ENCODE results near the gene ABLIM1. TPM values are rescaled to one million over a fixed set of nuclear protein-coding genes. Genes with fewer than 3 reads are reported as not detected.

The ABLIM1 gene
- total and polyA plus RNA-seq, 2 experiments from 2014 or later: 21.9 to 45.1 TPM

DNA sequence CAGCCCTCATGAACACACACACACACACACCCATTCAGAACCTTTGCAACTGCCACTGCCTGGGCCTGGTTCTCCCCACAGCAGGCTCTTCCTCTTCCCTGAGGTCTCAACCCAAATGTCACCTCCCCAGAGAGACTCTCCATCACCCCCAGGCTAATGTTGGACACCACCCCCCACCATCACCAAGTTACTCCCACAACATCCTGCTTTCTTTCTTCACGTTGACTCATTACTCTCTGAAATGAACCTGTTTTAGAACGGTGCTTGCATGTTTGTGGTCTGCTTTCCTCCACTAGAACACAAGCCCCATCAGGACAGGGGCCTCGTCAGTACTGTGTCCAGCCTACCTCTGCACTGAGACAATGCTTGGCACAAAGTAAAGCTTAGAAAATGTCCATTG is 269.8 kb downstream of the ABLIM1 start:
- no peaks in the 10 kb centered on the region for H3K27me3 ChIP-seq (ENCODE audit: insufficient read depth)
- 0 out of 2 replicates have a peak, but pooled peaks cover 4% of the 10 kb centered on the region for H3K9me2 ChIP-seq (ENCODE audit: insufficient read depth)
- H3K4me3 Mint-ChIP-seq: no peak overlapping the region
- no peaks in the 10 kb centered on the region for H3K36me3 Mint-ChIP-seq (ENCODE audit: low read depth)
- no peaks in the 10 kb centered on the region for H3F3A ChIP-seq (replicated peaks; ENCODE audit: low read depth)
- DNase-seq (ENCODE audit: low spot score) (no peak), ATAC-seq (no peak)
- H3K27ac ChIP-seq (ENCODE audit: low read depth): no peak overlapping the region
- peaks cover 4% of the 10 kb centered on the region for H3K27me3 Mint-ChIP-seq (ENCODE audit: insufficient read depth, low read depth, poor library complexity)
- H3K4me1 Mint-ChIP-seq: peaks cover 5% of the 10 kb centered on the region
- no peak overlapping the region for H3K27ac Mint-ChIP-seq
- no peak overlapping the region for H3K4me3 ChIP-seq
- H3K4me2 ChIP-seq: no peak overlapping the region
- H2AFZ ChIP-seq: no peak overlapping the region
- no peaks in the 10 kb centered on the region for H3K36me3 ChIP-seq (ENCODE audit: insufficient read depth)
- no peaks in the 10 kb centered on the region for H3K9me3 Mint-ChIP-seq
- H3K4me1 ChIP-seq (ENCODE audit: insufficient read depth): peaks cover 3% of the 10 kb centered on the region; the same call in 1 of the 2 replicates
- H3K79me2 ChIP-seq (replicated peaks; ENCODE audit: insufficient read depth): no peaks in the 10 kb centered on the region
- no peaks in the 10 kb centered on the region for H4K20me1 ChIP-seq (replicated peaks; ENCODE audit: insufficient read depth)
- no peak for TF ChIP-seq CREB1 (CRISPR knock-in tag; IDR thresholded peaks at IDR 0.05; ENCODE audit: low read depth)

DNA sequence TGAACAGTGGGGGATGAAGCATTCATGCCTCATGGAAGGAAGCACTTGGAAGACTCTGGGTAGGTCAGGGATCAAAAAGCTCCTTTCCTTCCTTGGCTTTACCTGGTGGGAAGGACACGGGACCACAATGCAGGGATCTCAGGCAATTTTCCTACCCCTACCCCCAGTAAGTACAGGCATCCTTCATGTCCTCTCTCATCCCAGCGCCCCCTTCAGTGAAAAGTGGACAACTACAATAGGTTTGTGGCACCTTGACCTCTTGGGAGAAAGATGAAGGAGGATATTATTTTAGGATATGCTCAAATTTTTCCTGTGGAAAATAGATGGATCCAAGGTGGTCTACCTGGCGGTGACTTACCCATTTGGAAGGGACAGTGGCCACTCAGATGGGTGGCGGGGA is 270.3 kb downstream of the ABLIM1 start:
- ATAC-seq (peak; percentile 72), DNase-seq (ENCODE audit: low spot score) (peak; percentile 65)
- Mint-ChIP-seq H3K36me3 (ENCODE audit: low read depth) (no peaks in the 10 kb centered on the region), H3K27ac (no peak overlapping the region), H3K4me1 (peaks cover 3% of the 10 kb centered on the region; the same call in 2 of the 3 replicates), H3K9me3 (no peaks in the 10 kb centered on the region), H3K27me3 (ENCODE audit: insufficient read depth, low read depth, poor library complexity) (peaks cover 4% of the 10 kb centered on the region), H3K4me3 (no peak overlapping the region)
- TF ChIP-seq, protein P1, sequence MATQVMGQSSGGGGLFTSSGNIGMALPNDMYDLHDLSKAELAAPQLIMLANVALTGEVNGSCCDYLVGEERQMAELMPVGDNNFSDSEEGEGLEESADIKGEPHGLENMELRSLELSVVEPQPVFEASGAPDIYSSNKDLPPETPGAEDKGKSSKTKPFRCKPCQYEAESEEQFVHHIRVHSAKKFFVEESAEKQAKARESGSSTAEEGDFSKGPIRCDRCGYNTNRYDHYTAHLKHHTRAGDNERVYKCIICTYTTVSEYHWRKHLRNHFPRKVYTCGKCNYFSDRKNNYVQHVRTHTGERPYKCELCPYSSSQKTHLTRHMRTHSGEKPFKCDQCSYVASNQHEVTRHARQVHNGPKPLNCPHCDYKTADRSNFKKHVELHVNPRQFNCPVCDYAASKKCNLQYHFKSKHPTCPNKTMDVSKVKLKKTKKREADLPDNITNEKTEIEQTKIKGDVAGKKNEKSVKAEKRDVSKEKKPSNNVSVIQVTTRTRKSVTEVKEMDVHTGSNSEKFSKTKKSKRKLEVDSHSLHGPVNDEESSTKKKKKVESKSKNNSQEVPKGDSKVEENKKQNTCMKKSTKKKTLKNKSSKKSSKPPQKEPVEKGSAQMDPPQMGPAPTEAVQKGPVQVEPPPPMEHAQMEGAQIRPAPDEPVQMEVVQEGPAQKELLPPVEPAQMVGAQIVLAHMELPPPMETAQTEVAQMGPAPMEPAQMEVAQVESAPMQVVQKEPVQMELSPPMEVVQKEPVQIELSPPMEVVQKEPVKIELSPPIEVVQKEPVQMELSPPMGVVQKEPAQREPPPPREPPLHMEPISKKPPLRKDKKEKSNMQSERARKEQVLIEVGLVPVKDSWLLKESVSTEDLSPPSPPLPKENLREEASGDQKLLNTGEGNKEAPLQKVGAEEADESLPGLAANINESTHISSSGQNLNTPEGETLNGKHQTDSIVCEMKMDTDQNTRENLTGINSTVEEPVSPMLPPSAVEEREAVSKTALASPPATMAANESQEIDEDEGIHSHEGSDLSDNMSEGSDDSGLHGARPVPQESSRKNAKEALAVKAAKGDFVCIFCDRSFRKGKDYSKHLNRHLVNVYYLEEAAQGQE (IDR thresholded peaks at IDR 0.05; ENCODE audit: unreplicated experiment): no peak
- no peak for TF ChIP-seq POLR2AphosphoS5 (IDR thresholded peaks at IDR 0.05; ENCODE audit: low read depth)
- TF ChIP-seq EZH2 (IDR thresholded peaks at IDR 0.05; ENCODE audit: low read depth, unreplicated experiment): no peak
- TF ChIP-seq, protein P2, sequence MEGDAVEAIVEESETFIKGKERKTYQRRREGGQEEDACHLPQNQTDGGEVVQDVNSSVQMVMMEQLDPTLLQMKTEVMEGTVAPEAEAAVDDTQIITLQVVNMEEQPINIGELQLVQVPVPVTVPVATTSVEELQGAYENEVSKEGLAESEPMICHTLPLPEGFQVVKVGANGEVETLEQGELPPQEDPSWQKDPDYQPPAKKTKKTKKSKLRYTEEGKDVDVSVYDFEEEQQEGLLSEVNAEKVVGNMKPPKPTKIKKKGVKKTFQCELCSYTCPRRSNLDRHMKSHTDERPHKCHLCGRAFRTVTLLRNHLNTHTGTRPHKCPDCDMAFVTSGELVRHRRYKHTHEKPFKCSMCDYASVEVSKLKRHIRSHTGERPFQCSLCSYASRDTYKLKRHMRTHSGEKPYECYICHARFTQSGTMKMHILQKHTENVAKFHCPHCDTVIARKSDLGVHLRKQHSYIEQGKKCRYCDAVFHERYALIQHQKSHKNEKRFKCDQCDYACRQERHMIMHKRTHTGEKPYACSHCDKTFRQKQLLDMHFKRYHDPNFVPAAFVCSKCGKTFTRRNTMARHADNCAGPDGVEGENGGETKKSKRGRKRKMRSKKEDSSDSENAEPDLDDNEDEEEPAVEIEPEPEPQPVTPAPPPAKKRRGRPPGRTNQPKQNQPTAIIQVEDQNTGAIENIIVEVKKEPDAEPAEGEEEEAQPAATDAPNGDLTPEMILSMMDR (conservative IDR thresholded peaks at IDR 0.05; ENCODE audit: low read depth in 2 of 2): peak; percentile 70 to 71
- no peak for TF ChIP-seq EZH2phosphoT487 (IDR thresholded peaks at IDR 0.05; ENCODE audit: unreplicated experiment)
- Histone ChIP-seq H3K9me2 (ENCODE audit: insufficient read depth) (0 out of 2 replicates have a peak, but pooled peaks cover 4% of the 10 kb centered on the region), H3K36me3 (ENCODE audit: insufficient read depth) (no peaks in the 10 kb centered on the region), H3K27me3 (ENCODE audit: insufficient read depth) (no peaks in the 10 kb centered on the region), H2AFZ (no peak overlapping the region), H3F3A (replicated peaks; ENCODE audit: low read depth) (no peaks in the 10 kb centered on the region), H3K79me2 (replicated peaks; ENCODE audit: insufficient read depth) (no peaks in the 10 kb centered on the region), H3K4me1 (ENCODE audit: insufficient read depth) (no peaks in the 10 kb centered on the region; the same call in 1 of the 2 replicates), H3K27ac (ENCODE audit: low read depth) (no peak overlapping the region), H4K20me1 (replicated peaks; ENCODE audit: insufficient read depth) (no peaks in the 10 kb centered on the region), H3K4me3 (no peak overlapping the region), H3K4me2 (no peak overlapping the region)
